Activated T-helper 17 cell treated with anti-CD3 and anti-CD28 coated beads, Interleukin-2, amount 50 U/mL, for 72 hours (primary cell): Measurements from ENCODE around the gene SH3RF3. TPM values are rescaled to one million over a fixed set of nuclear protein-coding genes. Genes with fewer than 3 reads are reported as not detected.

Experiments used
- ATAC-seq: fragments of 150-1000 bp; cut with Tn5 transposase; replicated peaks from 2 replicates; pipeline ENCODE4 v1.10.0; 2021; ENCODE audit warnings: mild to moderate bottlenecking, moderate library complexity
- H3K27ac Mint-ChIP-seq: one replicate; pipeline ENCODE4 v1.8.0; 2022; ENCODE audit warnings: mixed read lengths
- H3K27me3 Mint-ChIP-seq: one replicate; pipeline ENCODE4 v1.8.0; 2022; ENCODE audit warnings: mixed read lengths
- H3K36me3 Mint-ChIP-seq: one replicate; pipeline ENCODE4 v1.8.0; 2022; ENCODE audit warnings: low read depth, mild to moderate bottlenecking, mixed read lengths
- H3K4me1 Mint-ChIP-seq: one replicate; pipeline ENCODE4 v1.8.0; 2022; ENCODE audit warnings: mixed read lengths
- H3K4me3 Mint-ChIP-seq: one replicate; pipeline ENCODE4 v1.8.0; 2022; ENCODE audit warnings: mild to moderate bottlenecking, mixed read lengths
- H3K9me3 Mint-ChIP-seq: one replicate; pipeline ENCODE4 v1.8.0; 2022; ENCODE audit warnings: mixed read lengths
- total RNA-seq, 2 donors: library from RNA; stranded (reverse); gene quantifications; one replicate each; pipeline ENCODE4 v1.2.3, GENCODE V29; 2022

Gene SH3RF3
- total RNA-seq, 2 donors from 2014 or later = 0.05 TPM; not detected in 1

DNA sequence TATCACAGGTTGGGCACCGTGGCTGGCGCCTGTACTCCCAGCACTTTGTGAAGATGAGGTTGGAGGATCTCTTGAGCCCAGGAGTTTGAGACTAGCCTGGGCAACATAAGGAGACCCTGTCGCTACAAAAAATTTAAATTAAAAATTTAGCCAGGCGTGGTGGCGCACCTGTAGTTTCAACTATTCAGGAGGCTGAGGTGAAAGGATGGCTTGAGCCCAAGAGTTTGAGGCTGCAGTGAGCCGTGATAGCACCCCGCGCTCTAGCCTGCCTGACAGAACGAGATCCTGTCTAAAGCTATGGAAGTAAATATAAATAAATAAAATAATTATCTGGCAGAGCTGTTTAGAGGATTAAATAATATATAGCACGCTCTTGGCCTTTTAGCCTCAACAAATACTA lies 1.4 kb upstream of the SH3RF3 start:
- Mint-ChIP-seq H3K27ac (no peak overlapping the region), H3K36me3 (peaks cover 9% of the 10 kb centered on the region), H3K9me3 (no peaks in the 10 kb centered on the region), H3K27me3 (peaks cover 51% of the 10 kb centered on the region), H3K4me3 (peak overlapping the region; percentile 66), H3K4me1 (peaks cover 8% of the 10 kb centered on the region)
- ATAC-seq = no peak

DNA sequence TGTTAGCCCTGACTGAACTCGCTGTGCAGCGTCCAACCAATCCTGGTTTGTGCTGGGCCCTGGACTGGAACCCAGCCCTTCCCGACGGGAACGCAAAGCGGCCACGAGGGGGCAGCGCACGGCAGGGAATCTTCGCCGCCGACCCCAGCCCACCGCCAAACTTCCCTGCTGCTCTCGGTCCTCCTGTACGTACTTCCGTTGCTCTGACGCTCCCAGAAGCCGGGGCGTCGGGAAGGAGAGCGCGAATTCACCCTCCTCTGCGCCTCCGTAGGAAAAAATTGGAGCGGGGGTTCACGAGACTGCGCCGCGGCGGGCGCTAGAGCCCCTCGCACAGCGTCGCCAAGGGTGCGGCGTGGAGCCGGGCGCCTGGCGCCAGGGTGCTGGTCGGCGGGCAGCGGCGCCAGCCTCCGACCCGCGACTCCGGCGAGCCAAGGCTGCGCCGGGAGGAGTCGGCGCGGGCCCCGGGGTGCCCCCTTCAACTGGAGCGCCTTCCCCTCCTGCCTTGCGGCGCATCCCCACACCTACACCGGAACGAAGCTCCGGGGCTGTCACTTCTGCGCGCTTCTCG lies 873 bp upstream of the SH3RF3 start:
- Mint-ChIP-seq H3K4me1 (peaks cover 8% of the 10 kb centered on the region), H3K27me3 (peaks cover 51% of the 10 kb centered on the region), H3K9me3 (no peaks in the 10 kb centered on the region), H3K27ac (no peak overlapping the region), H3K36me3 (peaks cover 9% of the 10 kb centered on the region), H3K4me3 (peak overlapping the region; percentile 66)
- ATAC-seq = peak; percentile 60

DNA sequence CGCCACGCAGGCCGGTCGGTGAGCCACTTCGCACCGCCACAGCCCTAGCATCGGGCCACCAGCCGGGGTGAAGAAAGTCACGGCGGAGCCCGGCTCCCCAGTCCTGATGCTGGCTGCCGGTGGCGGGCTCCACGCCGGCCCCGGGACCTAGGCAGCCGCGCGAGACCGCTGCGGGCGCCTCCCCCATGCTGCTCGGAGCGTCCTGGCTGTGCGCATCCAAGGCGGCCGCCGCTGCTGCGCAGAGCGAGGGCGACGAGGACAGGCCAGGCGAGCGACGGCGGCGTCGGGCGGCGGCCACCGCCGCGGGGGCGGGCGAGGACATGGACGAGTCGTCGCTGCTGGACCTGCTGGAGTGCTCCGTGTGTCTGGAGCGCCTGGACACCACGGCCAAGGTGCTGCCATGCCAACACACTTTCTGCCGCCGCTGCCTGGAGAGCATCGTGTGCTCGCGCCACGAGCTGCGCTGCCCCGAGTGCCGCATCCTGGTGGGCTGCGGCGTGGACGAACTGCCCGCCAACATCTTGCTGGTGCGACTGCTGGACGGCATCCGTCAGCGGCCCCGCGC lies 433 bp downstream of the SH3RF3 start:
- ATAC-seq = peak; percentile 33
- Mint-ChIP-seq H3K36me3 (peaks cover 9% of the 10 kb centered on the region), H3K27me3 (peaks cover 60% of the 10 kb centered on the region), H3K4me3 (no peak overlapping the region), H3K9me3 (no peaks in the 10 kb centered on the region), H3K4me1 (peaks cover 8% of the 10 kb centered on the region), H3K27ac (no peak overlapping the region)

DNA sequence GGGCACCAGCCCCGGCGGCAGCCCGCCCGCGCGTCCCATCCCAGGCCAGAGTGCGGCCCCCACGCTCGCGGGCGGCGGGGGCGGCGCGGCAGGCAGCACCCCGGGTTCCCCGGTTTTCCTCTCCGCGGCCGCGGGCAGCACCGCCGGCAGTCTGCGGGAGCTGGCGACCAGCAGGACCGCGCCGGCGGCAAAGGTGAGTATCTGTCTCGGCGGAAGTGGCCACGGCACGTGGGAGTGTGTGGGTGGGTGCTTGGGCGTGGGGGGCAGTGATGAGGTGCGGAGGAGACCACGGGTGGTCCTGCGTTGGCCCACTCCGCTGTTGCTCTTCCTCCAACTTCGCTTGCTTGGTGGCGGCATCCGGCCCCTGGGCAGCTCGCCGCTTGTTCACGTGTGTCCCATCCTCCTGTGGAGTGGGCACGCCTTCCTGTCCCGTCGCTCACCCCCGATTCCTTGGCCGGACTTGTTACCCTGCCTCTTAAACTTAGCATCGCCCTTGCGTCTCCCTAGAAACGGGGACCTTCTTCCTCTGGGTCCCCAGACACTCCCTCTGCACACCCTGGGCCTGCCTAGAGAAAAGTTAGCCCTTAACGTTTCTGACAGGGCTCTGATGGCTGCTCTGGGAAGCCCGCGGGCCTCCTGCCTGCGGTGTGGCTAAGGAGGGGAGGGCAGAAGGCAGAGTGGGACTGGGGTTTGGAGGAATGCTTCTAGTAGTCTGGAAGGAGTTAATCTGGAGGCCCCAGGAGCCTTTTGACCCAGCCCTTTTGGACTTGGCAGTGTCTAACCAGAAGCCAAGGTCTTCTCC lies 1.1 kb downstream of the SH3RF3 start:
- peaks cover 63% of the 10 kb centered on the region for H3K27me3 Mint-ChIP-seq
- H3K36me3 Mint-ChIP-seq = peaks cover 9% of the 10 kb centered on the region
- H3K27ac Mint-ChIP-seq = no peak overlapping the region
- ATAC-seq = no peak
- no peaks in the 10 kb centered on the region for H3K9me3 Mint-ChIP-seq
- peaks cover 8% of the 10 kb centered on the region for H3K4me1 Mint-ChIP-seq
- peak overlapping the region; percentile 75 for H3K4me3 Mint-ChIP-seq

DNA sequence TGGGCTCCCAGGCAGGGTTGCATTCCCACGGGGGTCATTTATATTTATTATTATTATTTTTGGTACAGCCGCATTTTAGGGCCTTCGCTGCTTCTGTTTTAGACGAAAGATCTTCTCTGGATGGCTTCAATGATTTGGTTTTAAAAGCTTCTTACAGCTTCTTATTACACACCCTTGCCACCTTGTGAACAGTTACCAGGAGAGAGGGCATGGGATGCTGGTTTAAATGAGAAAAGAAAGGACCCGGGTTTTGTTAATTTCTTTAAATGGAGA lies 1.7 kb downstream of the SH3RF3 start:
- Mint-ChIP-seq H3K27me3 (peaks cover 64% of the 10 kb centered on the region), H3K36me3 (peaks cover 9% of the 10 kb centered on the region), H3K9me3 (no peaks in the 10 kb centered on the region), H3K4me1 (peaks cover 5% of the 10 kb centered on the region), H3K27ac (no peak overlapping the region), H3K4me3 (peak overlapping the region; percentile 75)
- ATAC-seq = no peak

DNA sequence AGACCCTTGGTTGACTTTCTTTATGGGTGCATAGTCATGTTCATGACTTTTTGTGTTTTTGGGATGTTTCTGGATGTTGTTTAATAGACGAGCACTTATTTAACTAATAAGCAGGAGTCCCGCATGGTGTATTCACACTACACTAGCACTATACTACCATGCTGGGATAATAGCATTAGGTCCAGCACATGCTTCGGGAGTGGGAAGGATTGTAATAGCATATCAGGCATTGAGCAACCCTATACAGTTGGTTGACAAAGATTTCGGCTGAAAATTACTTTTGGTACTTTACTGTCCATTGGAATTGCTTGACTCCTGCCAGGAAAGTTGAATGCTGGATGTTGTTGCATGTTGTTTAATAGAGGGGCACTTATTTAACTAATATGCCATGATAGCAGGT lies 2.8 kb downstream of the SH3RF3 start:
- H3K9me3 Mint-ChIP-seq = no peaks in the 10 kb centered on the region
- no peak overlapping the region for H3K27ac Mint-ChIP-seq
- H3K4me3 Mint-ChIP-seq = no peak overlapping the region
- no peak for ATAC-seq
- peaks cover 5% of the 10 kb centered on the region for H3K4me1 Mint-ChIP-seq
- peaks cover 59% of the 10 kb centered on the region for H3K27me3 Mint-ChIP-seq
- H3K36me3 Mint-ChIP-seq = peaks cover 9% of the 10 kb centered on the region

DNA sequence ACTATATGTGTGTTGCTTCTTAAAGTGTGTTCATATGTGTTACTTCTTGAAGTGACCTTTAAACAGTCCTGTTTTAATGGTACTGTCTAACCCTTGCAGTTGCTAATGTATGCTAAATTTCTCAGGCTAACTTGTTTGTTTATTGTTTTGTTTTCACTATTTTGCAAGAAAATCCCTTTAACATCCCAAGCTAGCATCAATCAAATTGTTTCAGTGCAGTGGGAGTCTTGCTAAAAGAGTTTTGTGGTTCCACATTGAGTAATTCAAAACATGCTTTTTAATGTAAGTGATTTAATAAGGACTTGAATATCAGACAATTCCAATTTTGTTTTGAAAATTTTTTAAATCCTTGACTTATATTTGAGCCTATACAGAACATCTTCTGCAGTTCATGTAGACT lies 3.6 kb downstream of the SH3RF3 start:
- ATAC-seq = no peak
- Mint-ChIP-seq H3K36me3 (peaks cover 9% of the 10 kb centered on the region), H3K27ac (no peak overlapping the region), H3K4me3 (no peak overlapping the region), H3K27me3 (peaks cover 61% of the 10 kb centered on the region), H3K4me1 (peaks cover 5% of the 10 kb centered on the region), H3K9me3 (no peaks in the 10 kb centered on the region)

DNA sequence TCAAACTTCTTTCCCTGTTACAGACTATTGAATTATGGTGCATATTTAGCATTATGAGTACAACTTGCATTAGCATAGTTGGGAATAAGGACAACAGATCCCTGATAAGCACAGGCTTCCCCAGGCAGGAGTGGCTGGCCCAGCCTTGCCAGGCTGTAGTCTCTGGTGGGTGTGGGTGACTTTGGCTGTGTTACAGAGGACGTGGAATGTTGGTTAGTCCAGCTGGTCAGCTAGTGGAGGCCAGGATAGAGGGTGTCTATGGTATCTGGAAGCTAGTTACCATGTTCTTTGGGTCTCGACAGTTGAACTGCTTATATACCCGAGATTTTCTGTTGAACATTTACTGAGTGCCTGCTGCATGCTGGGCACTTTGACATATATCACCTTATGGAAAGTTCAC lies 4.7 kb downstream of the SH3RF3 start:
- Mint-ChIP-seq H3K36me3 (peaks cover 9% of the 10 kb centered on the region), H3K4me1 (peaks cover 5% of the 10 kb centered on the region), H3K9me3 (no peaks in the 10 kb centered on the region), H3K27ac (no peak overlapping the region), H3K27me3 (peaks cover 64% of the 10 kb centered on the region), H3K4me3 (no peak overlapping the region)
- no peak for ATAC-seq

DNA sequence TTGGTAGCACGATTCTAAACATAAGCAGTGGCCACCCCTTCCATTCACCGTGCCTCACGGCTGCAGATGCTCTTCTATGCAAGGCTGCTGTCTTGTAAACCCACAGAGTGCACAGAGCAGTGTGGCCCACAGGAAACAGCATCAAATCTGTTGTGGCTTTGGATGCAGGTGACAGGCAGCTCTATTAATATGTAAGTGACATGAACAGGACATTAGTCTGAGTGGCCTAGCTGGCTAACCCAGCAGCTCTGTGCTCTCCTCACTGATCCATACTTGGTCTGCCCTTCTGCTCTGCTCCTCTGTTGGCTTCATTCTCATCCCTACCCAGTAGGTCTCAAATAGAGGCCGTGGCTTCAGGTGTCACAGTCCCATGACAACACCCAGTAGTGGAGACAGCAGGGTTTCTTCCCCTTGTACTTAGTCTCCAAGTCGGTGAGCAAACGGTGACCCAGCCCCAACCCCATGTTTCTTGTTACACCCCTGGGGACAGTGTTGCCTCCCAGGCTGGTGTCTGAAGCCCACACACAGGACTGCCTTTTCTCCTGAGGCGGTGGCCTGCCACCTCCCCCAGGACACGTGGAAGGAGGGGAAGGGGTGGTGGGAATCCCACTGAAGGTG lies 5.8 kb downstream of the SH3RF3 start:
- H3K4me1 Mint-ChIP-seq = peaks cover 5% of the 10 kb centered on the region
- peaks cover 9% of the 10 kb centered on the region for H3K36me3 Mint-ChIP-seq
- ATAC-seq = no peak
- H3K27ac Mint-ChIP-seq = no peak overlapping the region
- H3K27me3 Mint-ChIP-seq = peaks cover 74% of the 10 kb centered on the region
- no peak overlapping the region for H3K4me3 Mint-ChIP-seq
- H3K9me3 Mint-ChIP-seq = no peaks in the 10 kb centered on the region

DNA sequence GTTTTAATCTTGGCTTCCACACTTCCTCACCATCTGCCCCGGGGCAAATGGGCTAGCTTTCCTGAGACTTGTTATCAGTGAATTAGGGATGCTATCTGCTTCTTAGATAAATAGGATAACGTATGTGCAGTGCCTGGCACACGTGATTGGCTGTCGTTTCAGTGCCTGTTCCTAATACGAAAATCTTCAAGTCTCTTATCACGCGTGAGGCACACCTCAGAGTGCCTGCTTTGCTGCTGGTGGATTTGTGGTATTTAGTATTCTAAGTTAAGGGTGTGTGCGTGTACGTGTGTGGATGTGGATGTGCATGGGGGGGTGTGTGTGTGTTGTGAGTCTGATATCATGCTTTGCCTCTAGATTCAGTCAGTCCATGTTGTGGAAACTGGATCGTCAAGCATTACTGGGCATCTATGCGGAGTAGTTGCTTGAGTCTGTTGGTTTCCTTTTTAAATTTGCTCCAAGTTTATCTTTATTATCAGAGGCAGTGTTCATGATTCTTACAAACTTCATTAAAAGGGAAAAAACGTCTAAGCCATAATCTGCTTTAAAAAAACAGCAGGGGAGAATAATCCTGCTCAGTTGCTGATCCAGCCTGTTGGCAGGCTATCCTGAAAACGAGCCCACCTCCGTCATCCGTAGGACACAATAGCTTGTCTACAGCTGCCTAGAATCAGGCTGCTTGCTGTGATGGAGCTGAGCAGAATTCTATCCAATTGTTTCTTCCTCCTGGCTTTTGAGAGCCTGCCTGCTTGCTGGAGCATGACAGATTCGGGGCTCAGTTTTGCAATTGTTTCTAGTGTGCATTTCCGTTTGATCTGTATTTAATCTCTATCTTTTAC lies 6.6 kb downstream of the SH3RF3 start:
- Mint-ChIP-seq H3K4me1 (no peaks in the 10 kb centered on the region), H3K9me3 (no peaks in the 10 kb centered on the region), H3K4me3 (no peak overlapping the region), H3K27me3 (peaks cover 68% of the 10 kb centered on the region), H3K27ac (no peak overlapping the region), H3K36me3 (peaks cover 2% of the 10 kb centered on the region)
- ATAC-seq = no peak

DNA sequence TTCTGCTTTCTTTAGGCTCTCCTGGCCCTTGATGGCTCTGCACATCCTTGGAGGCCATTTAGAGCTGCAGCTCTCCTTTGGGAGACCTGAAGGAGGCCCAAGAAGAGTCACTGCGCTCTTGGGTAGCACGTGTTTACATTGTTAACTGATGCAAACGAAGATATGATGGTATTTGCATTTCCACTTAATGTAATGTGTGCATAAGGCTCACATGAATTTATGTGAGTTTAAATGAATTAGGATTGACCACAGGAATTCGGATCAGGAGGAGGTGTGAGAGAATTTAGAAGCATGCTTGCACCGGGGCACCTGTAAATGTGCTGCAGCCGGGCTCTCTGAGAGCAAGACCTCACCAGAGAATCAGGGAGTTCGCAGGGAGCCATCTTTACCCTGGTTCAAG lies 7.5 kb downstream of the SH3RF3 start:
- Mint-ChIP-seq H3K4me1 (no peaks in the 10 kb centered on the region), H3K27ac (no peak overlapping the region), H3K27me3 (peaks cover 65% of the 10 kb centered on the region), H3K9me3 (no peaks in the 10 kb centered on the region), H3K4me3 (no peak overlapping the region), H3K36me3 (no peaks in the 10 kb centered on the region)
- ATAC-seq = no peak

DNA sequence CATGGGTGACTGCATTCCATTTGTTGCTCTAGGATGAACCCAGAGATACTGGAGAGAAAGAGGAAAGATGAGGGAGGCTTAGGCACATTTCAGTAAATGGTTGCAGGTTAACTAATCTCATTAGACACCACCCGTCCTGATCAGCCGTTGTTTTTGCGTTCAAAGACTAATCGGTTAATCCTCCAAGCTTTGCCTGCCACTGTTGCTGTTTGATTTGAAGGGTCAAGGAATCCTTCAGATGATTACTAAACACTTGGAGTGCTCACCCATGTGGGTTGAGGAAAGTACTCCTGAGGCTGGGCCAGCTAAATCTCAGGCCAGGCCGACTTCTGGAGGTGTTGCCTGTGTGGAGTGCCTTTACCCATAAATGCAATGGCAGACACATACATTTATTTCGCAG lies 8.6 kb downstream of the SH3RF3 start:
- no peak overlapping the region for H3K27ac Mint-ChIP-seq
- no peak for ATAC-seq
- H3K4me3 Mint-ChIP-seq = no peak overlapping the region
- no peaks in the 10 kb centered on the region for H3K9me3 Mint-ChIP-seq
- H3K36me3 Mint-ChIP-seq = no peaks in the 10 kb centered on the region
- H3K4me1 Mint-ChIP-seq = no peaks in the 10 kb centered on the region
- H3K27me3 Mint-ChIP-seq = peaks cover 64% of the 10 kb centered on the region

DNA sequence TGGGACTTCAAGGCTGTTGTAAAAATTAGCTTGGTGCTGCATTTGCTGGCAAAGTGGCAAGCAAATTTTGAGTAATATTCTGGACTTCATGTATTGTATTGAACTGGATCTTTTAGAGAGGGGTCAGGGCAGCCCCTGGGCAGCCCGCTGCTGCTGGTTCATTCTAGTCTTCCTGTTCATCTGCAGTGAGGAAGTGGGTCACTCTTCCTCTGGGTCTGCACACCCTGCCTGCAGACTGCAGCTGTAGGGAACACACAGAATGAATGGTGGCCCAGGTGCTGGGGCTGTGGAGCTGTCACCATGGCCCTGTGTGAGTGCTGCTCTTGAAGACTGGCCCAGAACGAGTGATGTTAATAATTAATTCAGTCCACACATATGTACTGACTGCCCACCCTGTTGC lies 9.4 kb downstream of the SH3RF3 start:
- no peak for ATAC-seq
- H3K4me1 Mint-ChIP-seq = no peaks in the 10 kb centered on the region
- H3K27ac Mint-ChIP-seq = no peak overlapping the region
- no peaks in the 10 kb centered on the region for H3K9me3 Mint-ChIP-seq
- peaks cover 63% of the 10 kb centered on the region for H3K27me3 Mint-ChIP-seq
- no peaks in the 10 kb centered on the region for H3K36me3 Mint-ChIP-seq
- H3K4me3 Mint-ChIP-seq = no peak overlapping the region

DNA sequence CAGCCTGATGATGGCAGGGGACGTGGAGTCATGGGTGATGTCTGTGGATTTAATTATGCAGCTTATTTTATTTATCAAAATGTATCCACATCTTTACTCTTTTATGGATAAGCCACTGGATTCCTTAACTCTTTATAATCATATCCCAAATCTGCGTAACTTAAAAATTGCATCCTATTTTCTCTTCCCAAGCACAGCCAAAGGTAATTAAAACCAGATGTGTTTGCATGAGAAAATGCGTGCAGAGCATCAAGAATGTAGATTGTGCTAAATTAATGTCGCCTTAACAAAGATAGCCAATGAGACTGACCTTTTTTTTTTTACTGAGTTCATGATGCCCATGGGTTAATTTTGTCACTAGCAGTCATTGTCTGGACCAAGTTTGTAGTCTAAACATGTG lies 10.0 kb downstream of the SH3RF3 start:
- Mint-ChIP-seq H3K27ac (no peak overlapping the region), H3K36me3 (no peaks in the 10 kb centered on the region), H3K4me1 (peaks cover 5% of the 10 kb centered on the region), H3K9me3 (no peaks in the 10 kb centered on the region), H3K27me3 (peaks cover 58% of the 10 kb centered on the region), H3K4me3 (no peak overlapping the region)
- ATAC-seq = no peak
